NK-92 (cell line): ENCODE results near the gene AMBRA1.

Experiments used
- DNase-seq: peaks from one replicate; lab custom pipeline; 2025; ENCODE audit not compliant: unreplicated experiment; lab: John Stamatoyannopoulos, UW

AMBRA1 gene, protein sequence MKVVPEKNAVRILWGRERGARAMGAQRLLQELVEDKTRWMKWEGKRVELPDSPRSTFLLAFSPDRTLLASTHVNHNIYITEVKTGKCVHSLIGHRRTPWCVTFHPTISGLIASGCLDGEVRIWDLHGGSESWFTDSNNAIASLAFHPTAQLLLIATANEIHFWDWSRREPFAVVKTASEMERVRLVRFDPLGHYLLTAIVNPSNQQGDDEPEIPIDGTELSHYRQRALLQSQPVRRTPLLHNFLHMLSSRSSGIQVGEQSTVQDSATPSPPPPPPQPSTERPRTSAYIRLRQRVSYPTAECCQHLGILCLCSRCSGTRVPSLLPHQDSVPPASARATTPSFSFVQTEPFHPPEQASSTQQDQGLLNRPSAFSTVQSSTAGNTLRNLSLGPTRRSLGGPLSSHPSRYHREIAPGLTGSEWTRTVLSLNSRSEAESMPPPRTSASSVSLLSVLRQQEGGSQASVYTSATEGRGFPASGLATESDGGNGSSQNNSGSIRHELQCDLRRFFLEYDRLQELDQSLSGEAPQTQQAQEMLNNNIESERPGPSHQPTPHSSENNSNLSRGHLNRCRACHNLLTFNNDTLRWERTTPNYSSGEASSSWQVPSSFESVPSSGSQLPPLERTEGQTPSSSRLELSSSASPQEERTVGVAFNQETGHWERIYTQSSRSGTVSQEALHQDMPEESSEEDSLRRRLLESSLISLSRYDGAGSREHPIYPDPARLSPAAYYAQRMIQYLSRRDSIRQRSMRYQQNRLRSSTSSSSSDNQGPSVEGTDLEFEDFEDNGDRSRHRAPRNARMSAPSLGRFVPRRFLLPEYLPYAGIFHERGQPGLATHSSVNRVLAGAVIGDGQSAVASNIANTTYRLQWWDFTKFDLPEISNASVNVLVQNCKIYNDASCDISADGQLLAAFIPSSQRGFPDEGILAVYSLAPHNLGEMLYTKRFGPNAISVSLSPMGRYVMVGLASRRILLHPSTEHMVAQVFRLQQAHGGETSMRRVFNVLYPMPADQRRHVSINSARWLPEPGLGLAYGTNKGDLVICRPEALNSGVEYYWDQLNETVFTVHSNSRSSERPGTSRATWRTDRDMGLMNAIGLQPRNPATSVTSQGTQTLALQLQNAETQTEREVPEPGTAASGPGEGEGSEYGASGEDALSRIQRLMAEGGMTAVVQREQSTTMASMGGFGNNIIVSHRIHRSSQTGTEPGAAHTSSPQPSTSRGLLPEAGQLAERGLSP (N-terminal part only)

DNA sequence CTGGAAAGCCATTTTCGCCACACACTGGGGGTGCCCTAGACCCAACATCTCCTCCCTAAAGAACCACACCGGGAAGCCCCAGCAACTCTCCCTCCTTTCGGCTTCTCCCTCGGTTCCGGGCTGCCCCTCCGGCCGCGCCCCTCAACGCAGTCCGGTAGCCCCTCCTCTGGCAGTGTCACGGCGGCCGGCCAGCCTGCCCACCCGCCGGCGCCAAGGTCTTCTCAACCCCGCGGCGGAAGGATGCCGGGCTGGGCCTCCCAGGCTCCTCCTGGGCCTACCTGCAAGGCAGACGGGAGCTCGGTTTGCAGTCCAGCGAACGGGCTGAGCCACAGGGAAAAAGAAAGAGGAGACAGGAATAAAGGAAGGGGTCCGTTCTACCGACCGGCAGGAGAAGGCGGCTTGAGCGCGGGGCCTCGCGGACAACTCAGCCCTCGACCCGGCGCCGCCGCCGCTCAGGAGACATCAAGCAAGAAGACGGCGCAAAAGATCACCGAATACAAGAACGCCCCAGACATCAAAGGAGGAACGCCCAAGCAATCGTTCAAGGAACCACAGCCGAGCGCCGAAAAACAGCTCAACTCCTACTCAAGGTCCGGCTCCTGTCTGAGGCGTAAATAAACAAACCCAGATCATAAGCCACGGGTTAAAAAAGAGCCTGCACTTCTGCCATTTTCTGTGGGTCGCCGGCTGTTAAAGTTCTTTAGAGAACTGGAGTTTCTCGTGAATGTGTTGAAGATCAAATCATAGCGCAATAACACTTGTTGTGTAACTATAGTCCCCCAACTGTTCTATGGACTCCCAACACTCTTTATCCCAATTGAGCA, at the start of gene AMBRA1:
TSS of gene AMBRA1 (minus strand) at position 474 of the 824 bp plus-strand sequence. CDS start 45,643 bp downstream, outside the sequence.
- DNase-seq: no peak

- DNase-seq: no peak
Measured at GRCh38 chr11:46643531-46643930, 49.7 kb upstream of the AMBRA1 start.

DNA sequence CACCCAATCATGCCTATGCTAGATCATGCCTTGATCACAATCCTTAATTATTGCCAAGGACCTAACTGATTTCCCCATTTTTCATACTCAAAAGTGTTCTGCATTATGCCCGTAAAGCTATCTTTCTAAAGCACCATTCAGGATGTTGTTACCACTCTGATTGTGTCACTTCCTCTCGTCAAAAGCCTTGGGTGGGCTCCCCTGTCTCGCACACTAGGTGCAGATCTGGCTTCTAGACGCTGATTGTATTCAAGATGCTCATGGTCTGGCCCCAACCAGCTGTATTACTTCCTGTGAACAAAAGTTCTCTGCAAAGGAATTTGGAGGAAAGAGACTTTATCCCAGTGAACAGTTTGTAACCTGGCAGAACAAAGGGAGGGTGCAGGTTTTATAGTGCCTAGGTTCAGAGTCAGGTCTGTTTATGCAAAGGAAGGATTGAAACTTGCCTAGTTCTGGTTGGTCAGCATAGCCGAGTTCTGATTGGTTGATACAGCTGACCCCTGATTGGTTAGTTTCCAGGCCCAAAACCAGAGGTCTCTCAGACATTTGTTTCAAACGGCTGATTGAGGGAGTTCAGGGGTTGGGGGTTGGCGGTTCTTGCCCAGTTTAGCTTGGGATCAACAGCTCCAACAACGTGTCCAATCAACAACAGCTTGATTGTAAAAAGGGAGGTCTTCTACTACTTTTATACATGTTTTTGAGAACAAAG, 49.0 kb upstream of the AMBRA1 start:
- DNase-seq: no peak

DNA sequence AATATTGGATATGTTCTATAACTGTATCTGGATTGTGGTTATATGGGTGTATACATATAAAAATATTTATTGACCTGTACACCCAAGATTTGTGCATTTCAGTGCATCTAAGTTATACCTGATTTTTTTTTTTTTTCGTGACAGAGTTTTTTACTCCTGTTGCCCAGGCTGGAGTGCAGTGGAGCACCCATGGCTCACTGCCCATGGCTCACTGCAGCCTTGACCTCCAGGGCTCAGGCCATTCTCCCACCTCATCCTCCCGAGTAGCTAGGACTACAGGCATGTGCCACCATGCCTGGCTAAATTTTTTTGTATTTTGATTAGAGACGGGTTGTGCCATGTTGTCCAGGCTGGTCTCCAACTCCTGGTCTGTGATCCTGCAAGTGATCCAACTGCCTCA, 47.8 kb upstream of the AMBRA1 start:
- no peak for DNase-seq

- no peak for DNase-seq
Measured at GRCh38 chr11:46640036-46640788, 46.4 kb upstream of the AMBRA1 start.

DNA sequence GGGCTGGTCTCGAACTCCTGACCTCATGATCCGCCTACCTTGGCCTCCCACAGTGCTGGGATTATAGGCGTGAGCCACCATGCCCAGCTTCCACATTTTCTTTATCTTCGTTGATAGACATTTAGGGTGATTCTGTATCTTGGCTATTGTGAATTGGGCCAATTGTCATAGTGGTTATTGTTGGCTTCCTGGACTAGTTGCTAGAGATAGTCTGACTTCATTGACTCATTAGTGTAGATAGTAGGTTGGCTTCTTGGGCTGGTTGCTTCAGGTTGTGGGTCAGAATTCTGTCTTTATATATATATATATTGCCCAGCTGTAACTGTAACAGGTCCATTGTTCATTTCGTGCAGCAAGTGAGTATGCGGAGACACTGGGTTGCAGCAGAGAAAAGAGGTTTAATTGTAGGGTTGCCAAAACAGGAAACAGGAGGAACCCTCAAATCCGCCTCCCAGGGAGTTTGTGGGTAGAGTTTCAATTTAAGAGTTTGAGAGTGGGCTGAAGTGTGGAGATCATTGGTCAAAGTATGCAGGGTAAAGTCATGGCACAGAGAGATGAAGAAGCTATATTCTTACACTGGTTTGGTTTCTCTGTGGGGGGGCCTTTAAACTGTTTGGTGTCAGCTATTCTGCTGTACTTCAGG, 45.5 kb upstream of the AMBRA1 start:
- no peak for DNase-seq

DNA sequence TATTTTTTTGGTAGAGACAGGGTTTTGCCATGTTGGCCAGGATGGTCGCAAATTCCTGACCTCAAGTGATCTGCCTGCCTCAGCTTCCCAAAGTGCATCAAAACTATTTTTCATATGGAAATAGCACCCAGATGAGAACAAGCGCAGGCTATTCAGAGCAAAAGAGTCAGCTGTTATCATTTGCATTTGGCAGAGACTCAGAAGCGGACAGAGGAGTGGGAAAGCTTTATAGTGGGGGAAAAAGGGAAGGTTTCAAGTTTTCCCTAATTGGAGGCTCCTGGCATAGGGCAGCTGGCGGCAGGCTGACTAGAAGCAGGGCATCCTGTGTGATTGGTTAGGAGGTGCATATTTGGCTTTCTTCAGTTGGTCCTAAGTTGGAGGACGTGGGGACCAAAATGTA, 43.7 kb upstream of the AMBRA1 start:
- no peak for DNase-seq

GRCh38 chr11:46635557-46636139, 41.8 kb upstream of the AMBRA1 start:
- DNase-seq: no peak

- DNase-seq: no peak
Measured at GRCh38 chr11:46633291-46634217, 39.7 kb upstream of the AMBRA1 start.

DNA sequence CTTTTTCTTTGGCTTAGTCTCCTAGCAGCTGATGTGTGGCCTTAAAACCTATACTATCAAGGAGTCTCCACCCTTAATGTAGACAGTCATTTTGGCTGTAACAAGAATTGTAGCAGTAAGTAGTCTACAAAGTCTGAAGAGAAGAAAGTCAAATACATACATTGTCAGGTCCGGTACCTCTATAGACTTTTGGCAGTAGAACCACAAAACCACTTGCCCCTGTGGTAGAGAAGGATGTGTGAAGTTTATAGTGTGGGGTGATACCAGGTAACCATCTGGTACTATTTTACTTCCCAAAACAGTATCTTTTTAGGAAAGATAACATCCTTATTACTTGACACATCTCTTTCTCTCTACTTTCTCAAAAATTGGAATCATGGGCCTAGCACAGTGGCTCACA, 38.7 kb upstream of the AMBRA1 start:
- DNase-seq: no peak

DNA sequence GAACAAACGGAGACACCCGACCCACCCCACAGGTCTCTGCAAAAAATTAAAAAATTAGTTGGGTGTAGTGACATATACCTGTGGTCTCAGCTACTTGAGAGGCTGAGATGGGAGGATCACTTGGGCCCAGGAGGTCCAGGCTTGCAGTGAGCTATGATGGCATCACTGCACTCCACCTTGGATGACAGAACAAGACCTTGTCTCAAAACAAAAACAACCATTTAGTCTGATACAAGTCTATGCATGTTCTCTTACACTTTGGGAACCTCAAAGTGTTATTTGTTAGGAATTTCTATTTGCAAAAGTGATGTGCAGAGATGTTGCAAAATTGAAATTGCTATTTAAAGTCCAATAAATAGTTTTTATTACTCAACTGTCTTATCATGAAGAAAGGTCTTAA, 37.9 kb upstream of the AMBRA1 start:
- DNase-seq: no peak

- no peak for DNase-seq
Measured at GRCh38 chr11:46630237-46630636, 36.4 kb upstream of the AMBRA1 start.

- DNase-seq: no peak
Measured at GRCh38 chr11:46628961-46629360, 35.1 kb upstream of the AMBRA1 start.

DNA sequence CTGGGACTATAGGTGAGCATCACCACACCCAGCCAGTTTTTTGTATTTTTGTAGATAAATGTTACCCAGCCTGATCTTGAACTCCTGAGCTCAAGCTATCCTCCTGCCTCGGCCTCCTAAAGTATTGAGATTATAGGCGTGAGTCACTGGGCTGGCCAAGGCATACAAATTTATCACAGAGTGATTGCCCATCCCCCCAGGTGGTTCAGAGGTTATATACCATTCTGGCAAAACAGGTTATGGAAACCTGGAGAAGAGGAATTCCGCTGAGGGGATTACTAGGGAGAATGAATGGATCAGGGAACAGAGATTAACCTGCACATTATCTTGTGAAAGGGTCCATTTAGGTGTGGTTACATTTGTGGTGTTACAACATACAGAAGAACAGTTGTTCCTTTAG, 31.6 kb upstream of the AMBRA1 start:
- DNase-seq: no peak

- DNase-seq: no peak
Measured at GRCh38 chr11:46618837-46619236, 25.0 kb upstream of the AMBRA1 start.

GRCh38 chr11:46617972-46618314, 24.1 kb upstream of the AMBRA1 start:
- DNase-seq: no peak
